T-helper 22 cell (primary cell): ENCODE results near the gene FSD1L.
"Not testable (repeated sequence)": the region's sequence is repeated elsewhere in the genome, so short reads cannot be mapped to it uniquely, and the experiment has no call there.

ENCODE experiments used
- DNase-seq: peaks from one replicate; pipeline ENCODE4 v3.0.0-alpha.2; 2020; ENCODE audit warnings: low read depth

Gene FSD1L

DNA sequence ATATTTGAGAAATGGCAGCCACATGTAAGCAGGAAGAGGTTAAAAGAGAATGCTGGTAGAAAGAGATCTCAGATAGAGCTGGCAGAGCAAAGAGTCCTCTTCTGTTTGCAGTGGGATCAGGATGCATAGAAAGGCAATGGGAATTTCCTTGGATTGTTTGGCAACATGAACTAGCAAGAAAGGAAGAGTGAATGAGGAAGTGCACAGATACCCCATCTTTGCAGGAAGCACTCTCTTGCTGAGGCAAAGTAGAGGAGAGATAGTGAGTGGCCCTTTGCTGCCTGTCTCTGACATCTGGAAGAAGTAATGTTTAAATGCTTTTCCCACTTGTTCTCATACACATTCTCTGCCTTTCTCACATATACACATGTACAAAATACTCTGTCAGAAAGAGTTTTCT is 124.6 kb downstream of the FSD1L start:
- no peak for DNase-seq

DNA sequence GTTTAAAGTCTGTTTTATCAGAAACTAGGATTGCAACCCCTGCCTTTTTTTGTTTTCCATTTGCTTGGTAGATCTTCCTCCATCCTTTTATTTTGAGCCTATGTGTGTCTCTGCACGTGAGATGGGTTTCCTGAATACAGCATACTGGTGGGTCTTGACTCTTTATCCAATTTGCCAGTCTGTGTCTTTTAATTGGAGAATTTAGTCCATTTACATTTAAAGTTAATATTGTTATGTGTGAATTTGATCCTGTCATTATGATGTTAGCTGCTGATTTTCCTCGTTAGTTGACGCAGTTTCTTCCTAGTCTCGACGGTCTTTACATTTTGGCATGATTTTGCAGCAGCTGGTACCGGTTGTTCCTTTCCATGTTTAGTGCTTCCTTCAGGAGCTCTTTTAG is 132.1 kb downstream of the FSD1L start:
- DNase-seq, result not testable (repeated sequence)

DNA sequence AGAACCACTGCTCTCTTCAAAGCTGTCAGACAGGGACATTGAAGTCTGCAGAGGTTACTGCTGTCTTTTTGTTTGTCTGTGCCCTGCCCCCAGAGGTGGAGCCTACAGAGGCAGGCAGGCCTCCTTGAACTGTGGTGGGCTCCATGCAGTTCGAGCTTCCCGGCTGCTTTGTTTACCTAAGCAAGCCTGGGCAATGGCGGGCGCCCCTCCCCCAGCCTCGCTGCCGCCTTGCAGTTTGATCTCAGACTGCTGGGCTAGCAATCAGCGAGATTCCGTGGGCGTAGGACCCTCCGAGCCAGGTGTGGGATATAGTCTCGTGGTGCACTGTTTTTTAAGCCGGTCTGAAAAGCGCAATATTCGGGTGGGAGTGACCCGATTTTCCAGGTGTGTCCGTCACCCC is 133.7 kb downstream of the FSD1L start:
- DNase-seq, result not testable (repeated sequence)

DNA sequence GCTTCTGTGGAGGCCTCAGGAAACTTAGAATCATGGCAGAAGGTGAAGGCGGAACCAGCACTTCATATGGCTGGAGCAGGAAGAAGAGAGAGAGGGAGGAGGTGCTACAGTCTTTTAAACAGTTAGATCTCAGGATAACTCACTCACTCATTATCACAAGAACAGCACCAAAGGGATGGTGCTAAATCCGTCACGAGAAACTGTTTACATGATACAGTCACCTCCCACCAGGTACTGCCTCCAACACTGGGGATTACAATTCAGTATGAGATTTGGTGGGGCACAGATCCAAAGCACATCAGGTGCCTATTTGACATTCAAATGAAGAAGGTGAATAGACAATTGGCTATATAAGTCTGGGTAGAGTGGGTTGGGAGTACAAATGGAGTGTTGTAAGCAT is 145.3 kb downstream of the FSD1L start:
- DNase-seq, result no peak
